ENCODE data around the gene WDR91.

WDR91 gene

GRCh38 chr7:135168489-135169140 is 42.7 kb downstream of the WDR91 start:
- H3K4me3 ChIP-seq (ENCODE audit: extremely low read depth, insufficient read depth, low read length, poor library complexity, severe bottlenecking), result no peak overlapping the region
- peaks cover 57% of the 10 kb centered on the region for H3K36me3 ChIP-seq (ENCODE audit: control insufficient read depth, insufficient read depth, low read length)
- H3K27ac ChIP-seq (ENCODE audit: low read depth, low read length, severe bottlenecking), result no peak overlapping the region
- peaks cover 12% of the 10 kb centered on the region for H3K4me1 ChIP-seq (ENCODE audit: control insufficient read depth, insufficient read depth, low read length, poor library complexity, severe bottlenecking)
- H3K9me3 ChIP-seq (ENCODE audit: control insufficient read depth, low read length), result no peaks in the 10 kb centered on the region
- 89 to 96% methylated on average over 11 to 12 of the region's 13 CpGs for WGBS, 2 experiments (ENCODE audit: insufficient coverage in 2 of 2)

DNA sequence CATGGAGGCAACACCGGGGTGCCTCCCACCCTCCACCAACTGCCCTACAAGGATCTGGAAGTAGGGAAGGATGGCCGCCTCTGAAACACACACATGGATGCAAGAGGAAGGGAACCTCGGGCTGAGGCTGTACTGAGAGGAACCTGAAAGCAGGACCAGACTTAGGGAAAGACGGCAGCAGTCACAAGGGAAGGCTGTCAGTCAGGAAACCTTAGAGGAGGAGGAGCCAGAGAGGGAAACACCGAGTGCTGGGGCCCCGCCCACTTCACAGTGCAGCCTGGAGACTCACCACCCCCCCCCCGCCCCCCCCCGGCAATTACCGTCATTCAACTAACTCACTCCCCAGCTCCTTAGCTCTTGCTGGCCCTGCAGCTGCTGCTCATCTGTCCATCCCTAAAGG is 43.3 kb downstream of the WDR91 start:
- 83 to 94% methylated on average over 2 of the region's 9 CpGs for WGBS, 2 experiments (ENCODE audit: insufficient coverage in 2 of 2)
- no peaks in the 10 kb centered on the region for H3K9me3 ChIP-seq (ENCODE audit: control insufficient read depth, low read length)
- H3K27ac ChIP-seq (ENCODE audit: low read depth, low read length, severe bottlenecking), result no peak overlapping the region
- peaks cover 59% of the 10 kb centered on the region for H3K36me3 ChIP-seq (ENCODE audit: control insufficient read depth, insufficient read depth, low read length)
- no peak overlapping the region for H3K4me3 ChIP-seq (ENCODE audit: extremely low read depth, insufficient read depth, low read length, poor library complexity, severe bottlenecking)
- H3K4me1 ChIP-seq (ENCODE audit: control insufficient read depth, insufficient read depth, low read length, poor library complexity, severe bottlenecking), result peaks cover 12% of the 10 kb centered on the region

DNA sequence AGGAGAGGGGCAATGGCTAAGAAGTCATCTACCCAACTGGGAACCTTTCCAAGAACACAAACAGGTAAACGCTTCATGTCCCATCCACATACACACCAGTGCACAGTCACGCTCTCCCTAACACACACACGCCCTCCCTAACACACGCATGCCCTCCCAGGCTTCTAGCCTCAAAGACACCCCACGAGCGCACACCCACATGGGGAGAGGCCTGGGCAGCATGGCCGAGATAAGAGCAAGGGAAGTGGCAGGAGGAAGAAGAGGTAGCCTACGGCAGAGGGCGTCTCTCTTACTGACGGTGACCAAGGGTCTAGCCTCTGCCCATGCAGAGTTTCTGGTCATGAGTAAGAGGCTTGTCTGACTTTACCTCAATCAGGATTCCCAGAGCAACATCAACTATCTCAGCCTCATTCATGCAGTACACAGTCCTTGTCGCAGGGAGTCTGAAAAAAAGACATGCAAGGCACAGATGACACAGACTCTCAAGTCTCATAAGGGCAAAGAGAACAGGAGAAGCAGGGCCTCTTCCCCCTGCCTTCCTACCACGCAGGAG is 43.9 kb downstream of the WDR91 start:
- WGBS, 2 experiments (ENCODE audit: insufficient coverage in 2 of 2), result 84 to 92% methylated on average over 5 to 9 of the region's 12 CpGs
- Histone ChIP-seq H3K27ac (ENCODE audit: low read depth, low read length, severe bottlenecking) (no peak overlapping the region), H3K36me3 (ENCODE audit: control insufficient read depth, insufficient read depth, low read length) (peaks cover 59% of the 10 kb centered on the region), H3K4me3 (ENCODE audit: extremely low read depth, insufficient read depth, low read length, poor library complexity, severe bottlenecking) (no peak overlapping the region), H3K4me1 (ENCODE audit: control insufficient read depth, insufficient read depth, low read length, poor library complexity, severe bottlenecking) (peaks cover 12% of the 10 kb centered on the region), H3K9me3 (ENCODE audit: control insufficient read depth, low read length) (peaks cover 5% of the 10 kb centered on the region)

- WGBS, 2 experiments (ENCODE audit: insufficient coverage in 2 of 2), result 94 to 99% methylated on average over 12 to 18 of the region's 18 CpGs
- Histone ChIP-seq H3K4me1 (ENCODE audit: control insufficient read depth, insufficient read depth, low read length, poor library complexity, severe bottlenecking) (peaks cover 12% of the 10 kb centered on the region), H3K4me3 (ENCODE audit: extremely low read depth, insufficient read depth, low read length, poor library complexity, severe bottlenecking) (no peak overlapping the region), H3K36me3 (ENCODE audit: control insufficient read depth, insufficient read depth, low read length) (peaks cover 64% of the 10 kb centered on the region), H3K9me3 (ENCODE audit: control insufficient read depth, low read length) (peaks cover 10% of the 10 kb centered on the region), H3K27ac (ENCODE audit: low read depth, low read length, severe bottlenecking) (no peak overlapping the region)
These were observed 44.9 kb downstream of the WDR91 start for GRCh38 chr7:135166338-135166990.

GRCh38 chr7:135165862-135166261 is 45.5 kb downstream of the WDR91 start:
- H3K9me3 ChIP-seq (ENCODE audit: control insufficient read depth, low read length), result peaks cover 10% of the 10 kb centered on the region
- H3K4me1 ChIP-seq (ENCODE audit: control insufficient read depth, insufficient read depth, low read length, poor library complexity, severe bottlenecking), result peaks cover 18% of the 10 kb centered on the region
- H3K36me3 ChIP-seq (ENCODE audit: control insufficient read depth, insufficient read depth, low read length), result peaks cover 64% of the 10 kb centered on the region
- H3K4me3 ChIP-seq (ENCODE audit: extremely low read depth, insufficient read depth, low read length, poor library complexity, severe bottlenecking), result no peak overlapping the region
- no peak overlapping the region for H3K27ac ChIP-seq (ENCODE audit: low read depth, low read length, severe bottlenecking)
- WGBS, 2 experiments (ENCODE audit: insufficient coverage in 2 of 2), result 92 to 94% methylated on average over 2 of the region's 4 CpGs

DNA sequence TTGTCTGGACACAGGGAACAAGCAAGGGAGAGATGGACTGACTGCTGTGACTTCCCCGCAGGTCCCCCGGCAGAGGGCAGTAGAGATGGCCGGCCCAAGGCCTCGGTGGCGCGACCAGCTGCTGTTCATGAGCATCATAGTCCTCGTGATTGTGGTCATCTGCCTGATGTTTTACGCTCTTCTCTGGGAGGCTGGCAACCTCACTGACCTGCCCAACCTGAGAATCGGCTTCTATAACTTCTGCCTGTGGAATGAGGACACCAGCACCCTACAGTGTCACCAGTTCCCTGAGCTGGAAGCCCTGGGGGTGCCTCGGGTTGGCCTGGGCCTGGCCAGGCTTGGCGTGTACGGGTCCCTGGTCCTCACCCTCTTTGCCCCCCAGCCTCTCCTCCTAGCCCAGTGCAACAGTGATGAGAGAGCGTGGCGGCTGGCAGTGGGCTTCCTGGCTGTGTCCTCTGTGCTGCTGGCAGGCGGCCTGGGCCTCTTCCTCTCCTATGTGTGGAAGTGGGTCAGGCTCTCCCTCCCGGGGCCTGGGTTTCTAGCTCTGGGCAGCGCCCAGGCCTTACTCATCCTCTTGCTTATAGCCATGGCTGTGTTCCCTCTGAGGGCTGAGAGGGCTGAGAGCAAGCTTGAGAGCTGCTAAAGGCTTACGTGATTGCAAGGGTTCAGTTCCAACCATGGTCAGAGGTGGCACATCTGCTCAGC is 46.8 kb downstream of the WDR91 start:
- Histone ChIP-seq H3K4me1 (ENCODE audit: control insufficient read depth, insufficient read depth, low read length, poor library complexity, severe bottlenecking) (peaks cover 30% of the 10 kb centered on the region), H3K4me3 (ENCODE audit: extremely low read depth, insufficient read depth, low read length, poor library complexity, severe bottlenecking) (no peak overlapping the region), H3K27ac (ENCODE audit: low read depth, low read length, severe bottlenecking) (no peak overlapping the region), H3K36me3 (ENCODE audit: control insufficient read depth, insufficient read depth, low read length) (peaks cover 64% of the 10 kb centered on the region), H3K9me3 (ENCODE audit: control insufficient read depth, low read length) (peaks cover 10% of the 10 kb centered on the region)
- 89 to 92% methylated on average over 16 to 17 of the region's 18 CpGs for WGBS, 2 experiments (ENCODE audit: insufficient coverage in 2 of 2)

DNA sequence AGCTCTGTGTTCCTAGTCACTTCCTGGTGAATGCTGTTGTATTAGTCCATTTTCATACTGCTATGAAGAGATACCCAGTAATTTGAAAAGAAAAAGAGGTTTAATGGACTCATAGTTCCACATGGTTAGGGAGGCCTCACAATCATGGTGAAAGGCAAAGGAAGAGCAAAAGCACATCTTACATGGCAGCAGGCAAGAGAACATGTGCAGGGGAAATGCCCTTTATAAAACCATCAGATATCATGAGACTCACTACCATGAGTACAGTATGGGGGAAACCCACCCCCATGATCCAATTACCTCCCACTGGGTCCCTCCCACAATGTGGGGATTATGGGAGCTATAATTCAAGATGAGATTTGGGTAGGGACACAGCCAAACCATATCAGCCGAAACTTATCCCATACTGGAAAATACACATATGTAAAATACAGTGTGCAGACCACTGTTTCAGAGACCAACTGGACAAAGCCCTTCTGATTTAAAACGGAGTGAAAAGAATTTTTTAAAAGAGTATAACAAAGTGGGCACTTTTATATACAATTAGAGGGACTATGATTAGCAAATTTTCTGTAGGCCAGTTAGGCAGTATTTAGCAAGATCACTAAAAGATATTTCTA is 48.8 kb downstream of the WDR91 start:
- peaks cover 49% of the 10 kb centered on the region for H3K36me3 ChIP-seq (ENCODE audit: control insufficient read depth, insufficient read depth, low read length)
- H3K9me3 ChIP-seq (ENCODE audit: control insufficient read depth, low read length), result peaks cover 14% of the 10 kb centered on the region
- no peak overlapping the region for H3K27ac ChIP-seq (ENCODE audit: low read depth, low read length, severe bottlenecking)
- H3K4me1 ChIP-seq (ENCODE audit: control insufficient read depth, insufficient read depth, low read length, poor library complexity, severe bottlenecking), result peaks cover 26% of the 10 kb centered on the region
- 100% methylated on average over 1 of the region's 2 CpGs; no CpG with 5 or more reads in 1 of the 2 experiments for WGBS, 2 experiments (ENCODE audit: insufficient coverage in 2 of 2)
- H3K4me3 ChIP-seq (ENCODE audit: extremely low read depth, insufficient read depth, low read length, poor library complexity, severe bottlenecking), result no peak overlapping the region

GRCh38 chr7:135161669-135162068 is 49.7 kb downstream of the WDR91 start:
- H3K9me3 ChIP-seq (ENCODE audit: control insufficient read depth, low read length), result peaks cover 17% of the 10 kb centered on the region
- H3K36me3 ChIP-seq (ENCODE audit: control insufficient read depth, insufficient read depth, low read length), result peaks cover 45% of the 10 kb centered on the region
- WGBS, 2 experiments (ENCODE audit: insufficient coverage in 2 of 2), result 93 to 95% methylated on average over 5 to 6 of the region's 6 CpGs
- H3K27ac ChIP-seq (ENCODE audit: low read depth, low read length, severe bottlenecking), result no peak overlapping the region
- peaks cover 26% of the 10 kb centered on the region for H3K4me1 ChIP-seq (ENCODE audit: control insufficient read depth, insufficient read depth, low read length, poor library complexity, severe bottlenecking)
- H3K4me3 ChIP-seq (ENCODE audit: extremely low read depth, insufficient read depth, low read length, poor library complexity, severe bottlenecking), result no peak overlapping the region

DNA sequence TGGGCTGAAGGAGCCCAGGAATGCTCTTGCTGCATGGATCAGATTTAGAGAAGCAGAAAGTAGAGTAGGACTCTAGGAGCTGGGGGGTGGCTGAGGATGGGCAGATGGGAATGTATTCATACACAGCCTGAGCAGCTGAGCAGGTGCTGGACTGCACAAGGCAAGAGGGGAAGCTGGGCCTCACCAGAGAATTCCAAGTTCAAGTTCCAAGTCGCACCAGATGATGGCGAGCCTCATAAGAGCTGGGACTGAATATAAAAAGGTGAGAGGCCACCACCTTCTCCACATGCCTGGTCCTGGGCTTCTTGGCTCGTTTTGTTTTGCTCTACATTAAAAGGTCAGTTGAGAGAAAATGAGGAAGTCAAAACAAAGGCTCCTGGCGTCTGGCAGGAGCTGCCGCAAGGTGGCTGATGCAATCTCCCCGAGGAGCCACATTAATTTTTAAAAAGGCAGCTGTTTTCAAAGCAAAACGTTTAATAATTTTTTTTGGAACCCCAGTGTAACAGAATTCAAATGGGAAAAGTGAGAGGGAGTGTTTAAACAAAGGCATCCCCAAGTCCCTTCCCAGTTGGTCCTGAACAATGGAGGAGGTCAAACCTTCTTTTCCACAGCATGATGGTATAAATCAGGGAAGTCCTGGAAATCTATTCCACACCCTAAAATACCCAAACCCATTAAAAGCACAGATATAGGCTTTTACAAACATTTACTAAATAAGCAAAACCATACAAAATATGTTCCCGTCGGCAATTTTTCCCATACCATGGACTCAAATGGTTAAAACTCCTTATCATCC is 50.3 kb downstream of the WDR91 start:
- H3K4me3 ChIP-seq (ENCODE audit: extremely low read depth, insufficient read depth, low read length, poor library complexity, severe bottlenecking), result no peak overlapping the region
- H3K4me1 ChIP-seq (ENCODE audit: control insufficient read depth, insufficient read depth, low read length, poor library complexity, severe bottlenecking), result peaks cover 26% of the 10 kb centered on the region
- H3K36me3 ChIP-seq (ENCODE audit: control insufficient read depth, insufficient read depth, low read length), result peaks cover 38% of the 10 kb centered on the region
- H3K27ac ChIP-seq (ENCODE audit: low read depth, low read length, severe bottlenecking), result peak overlapping the region; percentile 92
- H3K9me3 ChIP-seq (ENCODE audit: control insufficient read depth, low read length), result peaks cover 17% of the 10 kb centered on the region
- 78 to 81% methylated on average over 8 of the region's 9 CpGs for WGBS, 2 experiments (ENCODE audit: insufficient coverage in 2 of 2)
